Activated T-helper 9 cell treated with anti-CD3 and anti-CD28 coated beads, Interleukin-2, amount 50 U/mL, for 16 hours (primary cell): ENCODE results near the gene ARL15.
"Not testable (repeated sequence)": the region's sequence is repeated elsewhere in the genome, so short reads cannot be mapped to it uniquely, and the experiment has no call there.

Experiments used
- DNase-seq: peaks from one replicate; pipeline ENCODE4 v3.0.0-alpha.2; 2020; ENCODE audit warnings: low read depth

ARL15 gene

GRCh38 chr5:53890490-53890889 is 419.9 kb downstream of the ARL15 start:
- no peak for DNase-seq

DNA sequence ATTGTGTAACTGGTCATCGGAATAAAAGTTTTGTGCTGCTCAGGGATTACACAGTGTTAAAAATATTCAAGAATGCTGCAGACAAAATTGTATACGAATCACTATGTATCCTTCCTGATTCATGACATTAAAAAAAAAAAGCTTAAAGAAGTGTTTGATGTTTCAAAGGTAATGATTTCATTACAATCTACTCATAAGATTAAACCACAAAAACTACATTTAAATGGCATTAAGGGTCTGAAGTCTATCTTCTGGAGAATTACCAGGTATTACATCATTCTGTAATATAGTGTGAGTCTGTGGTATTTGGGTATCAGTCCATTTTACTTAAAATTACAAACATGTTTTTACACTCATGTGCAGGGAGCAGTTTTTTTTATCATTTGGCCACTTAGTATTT is 425.5 kb downstream of the ARL15 start:
- DNase-seq, result no peak

DNA sequence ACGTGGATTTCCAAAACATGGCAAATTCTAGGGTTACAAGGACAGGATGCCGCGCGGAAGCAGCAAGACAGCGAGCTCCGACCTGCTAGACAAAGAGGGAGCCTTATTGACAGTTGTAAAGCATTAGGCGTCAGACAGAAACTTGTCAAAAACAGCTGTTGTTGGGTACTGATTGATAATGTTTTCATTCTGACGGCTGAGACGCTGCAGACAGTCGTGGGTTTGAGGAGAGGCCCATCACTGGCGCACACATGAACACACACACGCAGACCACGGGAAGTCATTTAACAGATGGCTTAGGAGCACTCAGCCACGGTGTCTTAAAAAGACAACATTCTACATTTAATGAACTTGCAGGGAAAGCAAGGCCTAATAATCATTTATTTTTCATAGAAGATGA is 426.0 kb downstream of the ARL15 start:
- DNase-seq, result no peak

DNA sequence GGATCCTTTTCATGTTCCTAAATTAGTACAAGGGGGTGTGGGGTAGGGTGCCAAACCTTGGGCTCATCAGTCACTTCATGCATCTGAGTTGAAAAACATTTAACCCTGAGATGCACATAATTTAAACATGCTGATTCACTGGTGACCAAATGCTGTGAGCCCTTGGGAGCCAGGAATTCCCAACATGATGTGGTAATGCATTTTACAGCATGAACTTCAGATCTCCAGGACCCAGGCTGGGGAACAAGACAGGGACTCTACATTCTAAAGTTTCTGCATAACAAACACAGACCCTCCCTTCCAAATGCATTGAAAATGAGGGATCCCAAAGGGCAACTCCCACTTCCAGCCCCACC is 427.7 kb downstream of the ARL15 start:
- no peak for DNase-seq

GRCh38 chr5:53882006-53882675 is 428.2 kb downstream of the ARL15 start:
- no peak for DNase-seq

DNA sequence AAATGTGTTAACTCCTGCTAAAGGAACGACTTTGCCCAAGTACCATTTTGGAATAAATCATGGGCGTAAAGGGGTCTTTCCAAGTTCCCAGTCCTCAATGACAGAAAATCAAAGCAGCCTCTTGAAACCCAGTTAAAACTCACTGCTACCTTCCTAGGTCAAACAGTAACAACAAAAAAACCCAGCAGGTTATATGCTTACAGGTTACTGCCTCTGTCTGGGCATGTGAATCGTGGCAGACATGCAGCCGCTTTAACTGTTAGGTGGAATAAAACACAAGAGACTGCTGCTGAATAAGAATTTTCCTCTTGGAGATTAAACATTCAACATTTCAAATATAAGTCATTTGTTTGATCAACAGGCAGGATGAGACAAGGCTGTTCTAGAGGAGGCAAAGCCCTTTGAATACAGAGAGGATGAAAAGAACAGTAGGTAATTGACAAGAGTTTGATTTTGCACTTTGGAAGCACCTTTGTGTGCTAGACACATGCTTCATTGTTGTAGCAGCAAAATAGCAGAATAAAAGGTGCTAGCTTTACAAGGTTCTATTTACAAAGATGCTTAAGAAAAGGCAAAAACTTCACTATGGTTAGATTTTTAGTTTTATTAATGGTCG is 430.6 kb downstream of the ARL15 start:
- DNase-seq, result no peak

DNA sequence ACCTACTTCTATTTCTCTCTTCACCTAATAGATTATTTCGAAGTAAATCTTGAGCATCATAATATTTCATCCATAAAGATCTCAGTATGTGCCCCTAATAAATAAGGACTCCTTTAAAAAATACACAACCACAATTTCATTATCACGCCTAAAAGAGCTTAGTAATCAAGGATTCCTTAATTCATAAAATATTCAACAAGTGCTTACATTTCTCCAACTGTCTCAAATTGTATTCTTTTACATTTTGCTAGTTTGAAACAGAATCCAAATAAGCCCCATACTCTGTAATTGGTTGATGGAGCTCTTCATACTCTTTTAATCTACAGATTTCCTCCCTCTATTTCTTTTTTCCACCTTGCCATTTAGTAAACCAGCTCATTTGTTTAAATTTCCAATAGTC is 432.4 kb downstream of the ARL15 start:
- DNase-seq, result no peak

DNA sequence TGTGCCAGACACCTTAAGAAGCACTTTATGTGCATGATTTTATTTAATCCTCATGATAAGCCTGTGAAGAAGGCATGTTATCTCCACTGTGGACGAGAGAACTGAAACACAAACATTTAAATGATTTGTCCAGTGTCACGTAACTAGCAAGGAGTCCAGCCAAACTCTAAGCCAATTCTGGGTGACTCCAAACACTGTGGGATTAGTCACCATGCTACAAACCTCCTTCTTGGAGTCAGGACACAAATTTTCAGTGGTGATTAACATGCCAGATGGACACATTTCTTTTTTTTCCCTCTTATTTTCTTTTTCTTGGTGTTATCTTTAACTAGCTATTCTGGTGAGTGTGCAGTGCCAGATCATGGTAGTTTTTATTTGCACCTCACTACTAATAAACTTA is 433.1 kb downstream of the ARL15 start:
- DNase-seq, result no peak

- no peak for DNase-seq
Observed at GRCh38 chr5:53874409-53874808, 436.0 kb downstream of the ARL15 start.

- no peak for DNase-seq
Observed at GRCh38 chr5:53873235-53873634, 437.1 kb downstream of the ARL15 start.

- no peak for DNase-seq
Observed at GRCh38 chr5:53871775-53872174, 438.6 kb downstream of the ARL15 start.

GRCh38 chr5:53871050-53871449 is 439.3 kb downstream of the ARL15 start:
- no peak for DNase-seq

DNA sequence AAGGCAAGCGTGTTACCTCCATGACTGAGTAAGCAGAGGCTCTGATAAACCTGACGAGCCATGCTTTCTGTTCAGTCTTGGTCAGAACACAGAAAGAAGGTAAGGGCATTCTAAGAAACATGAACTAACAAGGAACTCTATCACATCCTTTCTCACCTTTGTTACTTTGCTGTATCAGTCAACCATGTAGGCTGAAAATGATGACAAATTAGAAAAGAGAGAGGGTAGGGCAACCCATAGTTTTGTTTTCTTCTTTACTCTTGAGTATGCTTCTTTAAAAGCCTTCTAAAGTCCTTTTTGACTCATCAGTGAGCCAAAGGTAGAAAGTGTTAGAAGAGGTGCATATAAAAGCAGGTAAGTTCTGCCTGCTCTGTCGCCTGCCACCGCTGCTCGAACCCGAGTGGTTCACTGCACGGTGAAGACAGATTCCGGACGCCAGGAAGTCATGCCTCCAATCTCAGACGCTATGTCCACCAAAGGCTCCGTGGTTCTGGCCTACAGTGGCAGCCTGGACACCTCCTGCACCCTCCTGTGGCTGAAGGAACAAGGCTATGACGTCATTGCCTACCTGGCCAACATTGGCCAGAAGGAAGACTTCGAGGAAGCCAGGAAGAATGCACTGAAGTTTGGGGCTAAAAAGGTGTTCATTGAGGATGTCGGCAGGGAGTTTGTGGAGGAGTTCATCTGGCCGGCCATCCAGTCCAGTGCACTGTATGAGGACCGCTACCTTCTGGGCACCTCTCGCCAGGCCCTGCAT is 451.5 kb downstream of the ARL15 start:
- DNase-seq, result no peak

DNA sequence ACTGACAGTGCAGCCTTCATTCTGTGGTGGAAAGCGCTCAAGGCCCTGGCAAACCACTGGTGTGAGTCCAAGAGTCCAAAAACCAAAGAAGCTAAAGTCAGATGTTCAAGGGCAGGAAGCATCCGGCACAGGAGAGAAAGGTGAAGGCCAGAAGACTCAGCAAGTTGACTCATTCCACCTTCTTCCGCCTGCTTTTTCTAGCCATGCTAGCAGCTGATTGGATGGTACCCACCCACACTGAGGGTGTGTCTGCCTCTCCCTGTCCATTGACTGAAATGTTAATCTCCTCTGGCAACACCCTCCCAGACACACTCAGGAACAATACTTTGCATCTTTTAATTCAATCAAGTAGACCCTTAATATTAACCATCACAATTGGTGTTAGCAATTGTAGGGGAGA is 453.9 kb downstream of the ARL15 start:
- DNase-seq, result no peak

- DNase-seq, result not testable (repeated sequence)
Observed at GRCh38 chr5:53836851-53837430, 473.4 kb downstream of the ARL15 start.

- DNase-seq, result no peak
Observed at GRCh38 chr5:53834500-53834899, 475.9 kb downstream of the ARL15 start.
